ENCODE measurements around the gene KCNN4. TPM values are rescaled to one million over a fixed set of nuclear protein-coding genes. Genes with fewer than 3 reads are reported as not detected.
"Not testable (repeated sequence)": the region's sequence is repeated elsewhere in the genome, so short reads cannot be mapped to it uniquely, and the experiment has no call there.

KCNN4 gene
- polyA plus RNA-seq, 4 donors = 0.90 to 2.6 (median 2.2) TPM

- no peak for DNase-seq (ENCODE audit: low read depth in 4 of 4, low spot score in 2 of 4)
Measured at GRCh38 chr19:43775299-43775890, 5.4 kb downstream of the KCNN4 start.

- not testable (repeated sequence) for DNase-seq (ENCODE audit: low read depth in 4 of 4, low spot score in 2 of 4)
Measured at GRCh38 chr19:43774940-43775258, 5.9 kb downstream of the KCNN4 start.

GRCh38 chr19:43774103-43774939 is 6.5 kb downstream of the KCNN4 start:
- DNase-seq (ENCODE audit: low read depth in 4 of 4, low spot score in 2 of 4) = no peak

- DNase-seq (ENCODE audit: low read depth in 4 of 4, low spot score in 2 of 4) = no peak
Measured at GRCh38 chr19:43773725-43774102, 7.1 kb downstream of the KCNN4 start.

GRCh38 chr19:43769256-43769655 is 11.5 kb downstream of the KCNN4 start:
- DNase-seq (ENCODE audit: low read depth in 4 of 4, low spot score in 2 of 4) = no peak

- DNase-seq (ENCODE audit: low read depth in 4 of 4, low spot score in 2 of 4) = no peak
Measured at GRCh38 chr19:43768273-43769050, 12.3 kb downstream of the KCNN4 start.

GRCh38 chr19:43767818-43768217 is 13.0 kb downstream of the KCNN4 start:
- DNase-seq (ENCODE audit: low read depth in 4 of 4, low spot score in 2 of 4) = no peak

- no peak for DNase-seq (ENCODE audit: low read depth in 4 of 4, low spot score in 2 of 4)
Measured at GRCh38 chr19:43767316-43767715, 13.5 kb downstream of the KCNN4 start.

GRCh38 chr19:43766755-43767043 is 14.1 kb downstream of the KCNN4 start:
- no peak for DNase-seq (ENCODE audit: low read depth in 4 of 4, low spot score in 2 of 4)

GRCh38 chr19:43765109-43765876 is 15.5 kb downstream of the KCNN4 start:
- no peak for DNase-seq (ENCODE audit: low read depth in 4 of 4, low spot score in 2 of 4)

- not testable (repeated sequence) for DNase-seq (ENCODE audit: low read depth in 4 of 4, low spot score in 2 of 4)
Measured at GRCh38 chr19:43764684-43765083, 16.1 kb downstream of the KCNN4 start.

GRCh38 chr19:43763473-43763939 is 17.3 kb downstream of the KCNN4 start:
- no peak for DNase-seq (ENCODE audit: low read depth in 4 of 4, low spot score in 2 of 4)

- DNase-seq (ENCODE audit: low read depth in 4 of 4, low spot score in 2 of 4) = no peak
Measured at GRCh38 chr19:43762814-43763213, 18.0 kb downstream of the KCNN4 start.

- no peak for DNase-seq (ENCODE audit: low read depth in 4 of 4, low spot score in 2 of 4)
Measured at GRCh38 chr19:43760941-43761340, 19.8 kb downstream of the KCNN4 start.

GRCh38 chr19:43759515-43759914 is 21.3 kb downstream of the KCNN4 start:
- no peak for DNase-seq (ENCODE audit: low read depth in 4 of 4, low spot score in 2 of 4)

- peak; percentile 51 to 78 (median 54) for DNase-seq (ENCODE audit: low read depth in 4 of 4, low spot score in 2 of 4)
Measured at GRCh38 chr19:43755256-43755801, 25.4 kb downstream of the KCNN4 start.

GRCh38 chr19:43754503-43755255 is 26.1 kb downstream of the KCNN4 start, which contains the start of gene SMG9:
Gene SMG9, minus strand, starts transcription at chr19:43754962. Its CDS starts 4,221 bp downstream, at chr19:43750741.
- peak; percentile 98 to 99 (median 98) for DNase-seq (ENCODE audit: low read depth in 4 of 4, low spot score in 2 of 4)

- peak in 1 of 4 donors; percentile 9 for DNase-seq (ENCODE audit: low read depth in 4 of 4, low spot score in 2 of 4)
Measured at GRCh38 chr19:43754253-43754502, 26.6 kb downstream of the KCNN4 start.

- no peak for DNase-seq (ENCODE audit: low read depth in 4 of 4, low spot score in 2 of 4)
Measured at GRCh38 chr19:43752287-43752875, 28.4 kb downstream of the KCNN4 start.

Measured in left renal cortex interstitium (tissue), 4 donors.